ENCODE measurements around the gene ZDHHC11B.
A peak's percentile ranks its signal among the peaks of the same experiment; 100 is the strongest.

Gene ZDHHC11B

GRCh38 chr5:674630-675011 is 109.9 kb downstream of the ZDHHC11B start:
- Histone ChIP-seq H3K9me3 (ENCODE audit: control insufficient read depth in 2 of 2, low read length in 2 of 2) (no peaks in the 10 kb centered on the region), H3K27ac (ENCODE audit: low read length) (peak overlapping the region; percentile 66), H3K36me3 (ENCODE audit: control insufficient read depth in 2 of 2, insufficient read depth in 2 of 2, low read length in 2 of 2) (peaks cover 5% of the 10 kb centered on the region in 2 donors), H3K4me1 (ENCODE audit: control insufficient read depth, insufficient read depth, low read length) (peaks cover 78% of the 10 kb centered on the region), H3K4me3 (ENCODE audit: low read length in 2 of 2) (peak overlapping the region in 1 of 2 donors; percentile 49), H3K9ac (ENCODE audit: low read length in 2 of 2) (no peak overlapping the region), H3K27me3 (ENCODE audit: control insufficient read depth in 1 of 2, insufficient read depth in 2 of 2, low read length in 2 of 2) (no peaks in the 10 kb centered on the region)

GRCh38 chr5:673831-674629 is 110.5 kb downstream of the ZDHHC11B start:
- Histone ChIP-seq H3K4me1 (ENCODE audit: control insufficient read depth, insufficient read depth, low read length) (peaks cover 84% of the 10 kb centered on the region), H3K27me3 (ENCODE audit: control insufficient read depth in 1 of 2, insufficient read depth in 2 of 2, low read length in 2 of 2) (no peaks in the 10 kb centered on the region), H3K27ac (ENCODE audit: low read length) (peak overlapping the region; percentile 66), H3K9me3 (ENCODE audit: control insufficient read depth in 2 of 2, low read length in 2 of 2) (no peaks in the 10 kb centered on the region), H3K4me3 (ENCODE audit: low read length in 2 of 2) (peak overlapping the region; percentile 30 to 49), H3K9ac (ENCODE audit: low read length in 2 of 2) (no peak overlapping the region), H3K36me3 (ENCODE audit: control insufficient read depth in 2 of 2, insufficient read depth in 2 of 2, low read length in 2 of 2) (peaks cover 5% of the 10 kb centered on the region in 2 donors)

GRCh38 chr5:673161-673830 is 111.2 kb downstream of the ZDHHC11B start:
- Histone ChIP-seq H3K9ac (ENCODE audit: low read length in 2 of 2) (peak overlapping the region in 1 of 2 donors; percentile 29), H3K9me3 (ENCODE audit: control insufficient read depth in 2 of 2, low read length in 2 of 2) (no peaks in the 10 kb centered on the region), H3K4me3 (ENCODE audit: low read length in 2 of 2) (peak overlapping the region; percentile 26 to 69), H3K4me1 (ENCODE audit: control insufficient read depth, insufficient read depth, low read length) (peaks cover 89% of the 10 kb centered on the region), H3K27me3 (ENCODE audit: control insufficient read depth in 1 of 2, insufficient read depth in 2 of 2, low read length in 2 of 2) (no peaks in the 10 kb centered on the region), H3K27ac (ENCODE audit: low read length) (peak overlapping the region; percentile 66), H3K36me3 (ENCODE audit: control insufficient read depth in 2 of 2, insufficient read depth in 2 of 2, low read length in 2 of 2) (peaks cover 5% of the 10 kb centered on the region in 2 donors)

- Histone ChIP-seq H3K4me1 (ENCODE audit: control insufficient read depth, insufficient read depth, low read length) (peaks cover 87% of the 10 kb centered on the region), H3K9ac (ENCODE audit: low read length in 2 of 2) (peak overlapping the region in 1 of 2 donors; percentile 42), H3K36me3 (ENCODE audit: control insufficient read depth in 2 of 2, insufficient read depth in 2 of 2, low read length in 2 of 2) (peaks cover 5% of the 10 kb centered on the region in 2 donors), H3K4me3 (ENCODE audit: low read length in 2 of 2) (peak overlapping the region; percentile 26 to 69), H3K9me3 (ENCODE audit: control insufficient read depth in 2 of 2, low read length in 2 of 2) (no peaks in the 10 kb centered on the region), H3K27me3 (ENCODE audit: control insufficient read depth in 1 of 2, insufficient read depth in 2 of 2, low read length in 2 of 2) (no peaks in the 10 kb centered on the region), H3K27ac (ENCODE audit: low read length) (peak overlapping the region; percentile 66)
Observed at GRCh38 chr5:672329-673160, 112.0 kb downstream of the ZDHHC11B start.

GRCh38 chr5:671459-672328 is 112.8 kb downstream of the ZDHHC11B start:
- Histone ChIP-seq H3K4me1 (ENCODE audit: control insufficient read depth, insufficient read depth, low read length) (peaks cover 89% of the 10 kb centered on the region), H3K4me3 (ENCODE audit: low read length in 2 of 2) (peak overlapping the region; percentile 26 to 69), H3K9ac (ENCODE audit: low read length in 2 of 2) (no peak overlapping the region), H3K9me3 (ENCODE audit: control insufficient read depth in 2 of 2, low read length in 2 of 2) (no peaks in the 10 kb centered on the region), H3K27me3 (ENCODE audit: control insufficient read depth in 1 of 2, insufficient read depth in 2 of 2, low read length in 2 of 2) (no peaks in the 10 kb centered on the region), H3K27ac (ENCODE audit: low read length) (peak overlapping the region; percentile 66), H3K36me3 (ENCODE audit: control insufficient read depth in 2 of 2, insufficient read depth in 2 of 2, low read length in 2 of 2) (peaks cover 2 to 5% of the 10 kb centered on the region in 2 donors)

- H3K4me3 ChIP-seq (ENCODE audit: low read length in 2 of 2): no peak overlapping the region
- no peaks in the 10 kb centered on the region for H3K36me3 ChIP-seq (ENCODE audit: control insufficient read depth in 2 of 2, insufficient read depth in 2 of 2, low read length in 2 of 2)
- H3K9me3 ChIP-seq (ENCODE audit: control insufficient read depth in 2 of 2, low read length in 2 of 2): no peaks in the 10 kb centered on the region
- H3K9ac ChIP-seq (ENCODE audit: low read length in 2 of 2): no peak overlapping the region
- H3K4me1 ChIP-seq (ENCODE audit: control insufficient read depth, insufficient read depth, low read length): peaks cover 79% of the 10 kb centered on the region
- H3K27me3 ChIP-seq (ENCODE audit: control insufficient read depth in 1 of 2, insufficient read depth in 2 of 2, low read length in 2 of 2): no peaks in the 10 kb centered on the region
- H3K27ac ChIP-seq (ENCODE audit: low read length): peak overlapping the region; percentile 66
Observed at GRCh38 chr5:670396-671270, 113.9 kb downstream of the ZDHHC11B start.

GRCh38 chr5:669842-670395 is 114.6 kb downstream of the ZDHHC11B start:
- Histone ChIP-seq H3K27ac (ENCODE audit: low read length) (peak overlapping the region; percentile 66), H3K9ac (ENCODE audit: low read length in 2 of 2) (peak overlapping the region in 1 of 2 donors; percentile 13), H3K27me3 (ENCODE audit: control insufficient read depth in 1 of 2, insufficient read depth in 2 of 2, low read length in 2 of 2) (no peaks in the 10 kb centered on the region), H3K4me3 (ENCODE audit: low read length in 2 of 2) (no peak overlapping the region), H3K4me1 (ENCODE audit: control insufficient read depth, insufficient read depth, low read length) (peaks cover 72% of the 10 kb centered on the region), H3K36me3 (ENCODE audit: control insufficient read depth in 2 of 2, insufficient read depth in 2 of 2, low read length in 2 of 2) (peaks cover 2 to 4% of the 10 kb centered on the region in 2 donors), H3K9me3 (ENCODE audit: control insufficient read depth in 2 of 2, low read length in 2 of 2) (no peaks in the 10 kb centered on the region)

GRCh38 chr5:669111-669841 is 115.3 kb downstream of the ZDHHC11B start:
- no peaks in the 10 kb centered on the region for H3K9me3 ChIP-seq (ENCODE audit: control insufficient read depth in 2 of 2, low read length in 2 of 2)
- H3K27ac ChIP-seq (ENCODE audit: low read length): peak overlapping the region; percentile 66
- H3K36me3 ChIP-seq (ENCODE audit: control insufficient read depth in 2 of 2, insufficient read depth in 2 of 2, low read length in 2 of 2): peaks cover 9 to 10% of the 10 kb centered on the region in 2 donors
- H3K4me3 ChIP-seq (ENCODE audit: low read length in 2 of 2): peak overlapping the region in 1 of 2 donors; percentile 29
- no peaks in the 10 kb centered on the region for H3K27me3 ChIP-seq (ENCODE audit: control insufficient read depth in 1 of 2, insufficient read depth in 2 of 2, low read length in 2 of 2)
- peak overlapping the region; percentile 13 to 21 for H3K9ac ChIP-seq (ENCODE audit: low read length in 2 of 2)
- H3K4me1 ChIP-seq (ENCODE audit: control insufficient read depth, insufficient read depth, low read length): peaks cover 66% of the 10 kb centered on the region

Data from stomach smooth muscle (tissue), 2 donors.